Cerebellar cortex (tissue), 1 donor: ENCODE results near the gene MAST4.

Source experiments
- DNase-seq: peaks from one replicate; pipeline ENCODE4 v3.0.0-alpha.2; 2015; ENCODE audit warnings: low spot score

The MAST4 gene

GRCh38 chr5:66603881-66604280 lies 7.7 kb downstream of the MAST4 start:
- no peak for DNase-seq

GRCh38 chr5:66606713-66607112 lies 10.5 kb downstream of the MAST4 start:
- no peak for DNase-seq

GRCh38 chr5:66608501-66608900 lies 12.3 kb downstream of the MAST4 start:
- no peak for DNase-seq

- DNase-seq = no peak
Observed at GRCh38 chr5:66609615-66610014, 13.4 kb downstream of the MAST4 start.

- DNase-seq = no peak
Observed at GRCh38 chr5:66612226-66612625, 16.0 kb downstream of the MAST4 start.

GRCh38 chr5:66615136-66615535 lies 18.9 kb downstream of the MAST4 start:
- DNase-seq = no peak

GRCh38 chr5:66615894-66616293 lies 19.7 kb downstream of the MAST4 start:
- DNase-seq = no peak

- DNase-seq = no peak
Observed at GRCh38 chr5:66616520-66617225, 20.5 kb downstream of the MAST4 start.

- no peak for DNase-seq
Observed at GRCh38 chr5:66617226-66617861, 21.2 kb downstream of the MAST4 start.

GRCh38 chr5:66617991-66618768 lies 22.0 kb downstream of the MAST4 start:
- DNase-seq = no peak

- DNase-seq = no peak
Observed at GRCh38 chr5:66620711-66621110, 24.5 kb downstream of the MAST4 start.

GRCh38 chr5:66621146-66621545 lies 25.0 kb downstream of the MAST4 start:
- no peak for DNase-seq

- no peak for DNase-seq
Observed at GRCh38 chr5:66621736-66622135, 25.5 kb downstream of the MAST4 start.

GRCh38 chr5:66628561-66628960 lies 32.4 kb downstream of the MAST4 start:
- no peak for DNase-seq

GRCh38 chr5:66629446-66629845 lies 33.3 kb downstream of the MAST4 start:
- DNase-seq = no peak

- no peak for DNase-seq
Observed at GRCh38 chr5:66633754-66634153, 37.6 kb downstream of the MAST4 start.

GRCh38 chr5:66634601-66635000 lies 38.4 kb downstream of the MAST4 start:
- no peak for DNase-seq

- no peak for DNase-seq
Observed at GRCh38 chr5:66637994-66638393, 41.8 kb downstream of the MAST4 start.

- DNase-seq = no peak
Observed at GRCh38 chr5:66639037-66639436, 42.8 kb downstream of the MAST4 start.

- no peak for DNase-seq
Observed at GRCh38 chr5:66642538-66642937, 46.3 kb downstream of the MAST4 start.

- DNase-seq = no peak
Observed at GRCh38 chr5:66643387-66643786, 47.2 kb downstream of the MAST4 start.

- DNase-seq = no peak
Observed at GRCh38 chr5:66644111-66644510, 47.9 kb downstream of the MAST4 start.

- DNase-seq = no peak
Observed at GRCh38 chr5:66645039-66645438, 48.8 kb downstream of the MAST4 start.
